Sciatic nerve (tissue), 2 donors: ENCODE data around the gene TIMP3. TPM values are rescaled to one million over a fixed set of nuclear protein-coding genes. Genes with fewer than 3 reads are reported as not detected.

Experiments
- ATAC-seq: fragments of 200-7000 bp; cut with Tn5 transposase; one replicate; pipeline ENCODE4 v1.9.1; 2020; ENCODE audit warnings: mild to moderate bottlenecking, moderate library complexity
- DNase-seq: peaks from one replicate; pipeline ENCODE4 v3.0.0-alpha.2; 2020; ENCODE audit warnings: low spot score
- intact Hi-C: fragments of 100-400 bp; cut with DNase I; formaldehyde crosslinking; loops from one replicate; pipeline ENCODE4 v1.14.2; 2022
- total RNA-seq: library from RNA; stranded (reverse); fragmentation: NEBNext Ultra II Directional; extraction: Animal tissue kit (Norgen Biotek cat#: 25700); gene quantifications from one replicate; pipeline ENCODE4 v1.2.1, GENCODE V29; 2021
- donor health status: DM: no; HTN: no; CAD: no.
- donor health status: DM: no; HTN: no; CAD: no.

Gene TIMP3
- total RNA-seq, 1 donor from 2014 or later: 560 TPM

DNA sequence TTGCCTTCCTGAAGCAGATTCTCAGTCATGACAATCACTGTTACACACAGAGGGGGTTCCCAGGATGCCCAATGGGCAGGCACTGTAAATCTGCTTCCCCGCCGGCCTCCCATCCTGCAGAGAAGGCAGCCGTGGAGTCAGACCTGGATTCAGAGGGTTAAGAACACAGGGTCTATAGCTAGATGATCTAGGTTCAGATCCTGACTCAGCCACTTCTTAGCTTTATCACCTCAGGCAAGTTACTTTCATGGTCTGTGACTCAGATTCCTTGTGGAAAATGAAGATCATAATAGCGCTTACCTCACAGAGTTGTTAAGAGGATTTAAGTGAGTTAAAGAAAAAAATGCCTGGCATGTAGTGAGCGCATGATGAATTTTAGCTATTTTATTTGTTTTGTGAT lies 95.9 kb downstream of the TIMP3 start:
- DNase-seq: no peak
- no peak for ATAC-seq
- intact Hi-C loops: no loop called here

DNA sequence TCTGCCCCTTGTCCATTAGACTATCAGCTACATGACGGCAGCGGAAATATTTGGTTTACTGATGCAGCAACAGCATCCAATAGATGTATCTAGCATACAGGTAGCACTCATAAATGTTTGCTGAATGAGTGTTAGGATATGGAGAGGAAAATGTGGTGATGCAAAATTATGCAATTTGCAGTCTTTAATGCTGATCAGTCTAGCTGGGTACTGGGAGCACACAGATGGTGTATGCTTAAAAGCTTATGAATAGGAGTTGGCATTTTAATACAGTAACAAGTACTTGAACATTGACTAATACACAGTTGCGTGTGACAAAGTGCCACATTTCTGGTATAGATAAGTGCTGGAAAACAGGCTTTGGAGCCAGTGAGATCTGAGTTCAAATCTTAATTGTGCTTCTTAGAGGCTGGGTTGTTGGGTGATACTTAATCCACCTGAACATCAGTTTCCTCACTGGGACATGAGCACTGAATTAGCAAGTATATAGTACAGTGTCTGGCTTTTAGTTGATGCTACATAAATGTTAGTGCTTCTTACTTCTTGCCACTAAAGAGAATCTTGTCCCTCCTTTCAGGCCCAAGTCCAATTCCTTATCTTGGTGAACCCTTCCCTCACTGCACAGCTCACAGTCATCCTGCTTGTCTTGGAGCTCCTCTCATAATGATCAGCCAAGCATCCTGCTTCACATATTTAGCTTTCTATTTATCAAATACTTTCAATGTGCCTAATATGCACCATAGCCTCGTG lies 99.6 kb downstream of the TIMP3 start:
- DNase-seq: no peak
- no peak for ATAC-seq

DNA sequence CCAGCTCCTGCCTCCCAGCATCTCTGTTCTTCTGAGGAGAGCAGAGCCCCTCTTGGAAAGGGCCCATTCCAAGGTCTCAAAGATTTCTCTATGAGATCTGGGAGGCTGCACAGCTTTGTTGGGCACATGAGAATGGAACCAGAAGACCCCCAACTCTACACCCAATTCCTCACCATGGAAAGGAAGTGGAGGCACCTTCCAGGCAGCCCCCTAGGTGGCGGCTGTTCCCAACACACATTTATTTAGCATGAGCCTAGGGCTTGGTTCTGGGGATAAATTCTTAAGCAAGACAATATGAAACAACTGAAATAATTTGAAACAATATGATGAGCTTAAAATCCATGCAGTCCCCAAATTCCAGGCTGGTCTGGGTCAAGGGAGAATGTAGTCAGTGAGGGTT lies 100.4 kb downstream of the TIMP3 start:
- DNase-seq (no peak), ATAC-seq (no peak)
- intact Hi-C loops: no loop called here

More for the DNA sequence above, 99.6 kb downstream of the TIMP3 start:
- intact Hi-C loops: no loop called here

DNA sequence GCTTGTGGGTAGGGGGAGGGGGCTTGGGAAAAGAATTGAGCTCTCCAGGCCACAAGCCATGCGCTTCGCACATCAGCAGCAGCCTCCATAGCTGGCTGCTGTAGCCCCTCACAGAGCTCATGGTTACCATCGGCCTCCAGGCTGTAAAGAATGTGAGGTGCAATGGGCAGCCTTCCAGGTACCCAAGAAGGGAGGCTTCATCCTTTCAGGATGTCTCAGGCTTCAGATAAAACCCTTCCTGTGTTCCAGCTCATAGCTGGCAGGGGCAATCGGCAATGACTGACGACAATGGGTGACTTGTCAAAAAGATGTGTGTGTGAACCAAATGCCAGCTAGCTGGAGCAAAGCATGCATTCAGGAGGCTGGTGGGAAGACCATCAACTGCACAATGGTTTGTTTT lies 102.0 kb downstream of the TIMP3 start:
- ATAC-seq: no peak
- intact Hi-C loops: no loop called here
- no peak for DNase-seq

DNA sequence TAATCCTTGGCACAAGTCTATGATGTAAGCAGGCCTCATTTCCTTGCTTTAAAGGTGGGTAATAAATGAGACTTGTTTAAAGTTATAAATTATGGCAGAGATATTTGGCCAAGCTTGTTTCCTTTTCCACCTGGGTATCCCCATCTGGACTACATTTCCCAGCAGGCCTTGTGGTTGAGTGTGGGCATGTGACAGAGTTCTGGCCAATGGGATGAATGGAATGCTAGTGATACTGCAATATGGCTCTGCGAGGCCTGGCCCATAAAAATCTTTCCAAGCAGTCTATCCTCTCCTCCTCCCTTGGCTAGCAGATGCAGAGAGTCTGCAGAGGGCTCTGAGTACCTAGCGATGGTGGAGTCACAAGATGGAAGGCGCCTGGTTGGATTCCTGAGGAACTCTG lies 102.5 kb downstream of the TIMP3 start:
- DNase-seq: no peak

DNA sequence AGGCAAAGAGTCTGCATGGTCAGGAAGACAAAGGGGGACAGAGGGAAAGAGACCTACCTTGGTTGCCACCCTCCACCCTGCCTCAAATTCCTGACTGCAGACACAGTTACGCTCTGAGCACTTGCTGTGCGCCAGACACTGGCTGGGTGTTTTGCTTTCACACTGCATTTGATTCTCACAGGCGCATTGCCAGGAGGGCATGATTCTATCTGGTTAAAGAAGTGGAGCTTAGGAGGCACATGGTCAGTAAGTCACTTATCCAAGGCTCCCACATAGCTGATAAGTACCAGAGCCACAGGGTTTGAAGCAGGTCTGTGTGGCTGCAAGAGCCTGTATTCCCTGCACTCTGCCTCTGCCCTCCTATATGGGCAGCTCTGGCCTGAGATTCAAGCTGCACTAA lies 103.9 kb downstream of the TIMP3 start:
- ATAC-seq (no peak), DNase-seq (no peak)
- intact Hi-C loops: no loop called here

More for the DNA sequence above, 102.5 kb downstream of the TIMP3 start:
- intact Hi-C loops: no loop called here
- peak; percentile 86 for ATAC-seq

DNA sequence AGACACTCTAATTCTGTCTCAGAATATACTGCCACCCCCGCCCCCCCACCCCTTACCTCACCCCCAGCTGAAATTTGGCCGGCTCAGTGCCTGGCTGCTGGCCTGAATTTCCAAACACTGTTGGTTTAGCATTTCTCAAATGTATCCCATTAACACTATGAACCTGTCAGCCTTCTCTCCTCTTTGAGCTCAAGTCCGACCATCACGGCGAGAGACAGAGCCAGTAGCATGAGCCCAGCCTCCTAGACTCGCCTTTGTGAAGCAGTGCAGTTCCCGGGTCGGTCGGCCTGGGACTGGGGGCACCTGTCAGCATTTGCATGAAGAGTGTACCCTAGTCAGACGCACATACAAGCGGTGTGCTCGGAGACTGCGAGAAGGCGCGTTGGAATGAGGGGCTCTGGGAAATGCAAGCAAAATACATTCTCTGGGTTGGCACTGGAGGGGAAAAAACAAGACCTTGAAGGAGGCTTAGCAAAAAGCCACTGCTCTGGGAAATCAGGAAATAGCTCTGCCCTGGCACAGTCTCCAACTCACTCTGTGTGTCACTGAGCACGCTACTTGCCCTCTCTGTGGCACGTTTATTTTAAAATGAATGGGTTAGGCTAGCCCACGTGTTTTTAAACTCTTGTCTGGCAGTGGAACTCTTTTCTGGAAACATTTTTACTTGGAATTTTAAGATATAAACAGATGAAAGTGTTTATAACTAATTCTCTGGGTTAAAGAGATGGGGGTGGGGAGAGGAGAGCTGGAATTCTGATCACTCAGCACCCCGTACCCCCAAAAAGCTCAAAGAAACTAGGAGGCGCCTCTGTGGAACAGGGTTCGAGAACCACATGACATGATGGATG lies 108.3 kb downstream of the TIMP3 start:
- no peak for ATAC-seq
- DNase-seq: no peak
- intact Hi-C loops: no loop called here

DNA sequence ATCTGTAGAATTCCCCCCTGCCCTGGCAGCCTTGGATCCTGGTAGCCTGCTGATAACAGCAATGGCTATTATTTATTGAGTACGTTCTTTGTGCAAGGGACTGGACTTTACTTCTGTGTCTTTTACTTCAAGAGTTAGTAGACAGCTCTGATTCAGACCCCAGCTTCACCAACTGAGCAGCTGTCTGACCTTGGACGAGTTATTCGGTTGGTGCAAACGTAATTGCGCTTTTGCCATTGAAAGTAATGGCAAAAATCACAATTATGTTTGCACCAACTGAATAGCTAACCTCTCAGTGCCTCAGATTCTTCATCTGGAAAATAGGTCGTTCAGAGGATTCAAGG lies 108.9 kb downstream of the TIMP3 start:
- ATAC-seq: no peak
- DNase-seq: no peak
- intact Hi-C loops: no loop called here

DNA sequence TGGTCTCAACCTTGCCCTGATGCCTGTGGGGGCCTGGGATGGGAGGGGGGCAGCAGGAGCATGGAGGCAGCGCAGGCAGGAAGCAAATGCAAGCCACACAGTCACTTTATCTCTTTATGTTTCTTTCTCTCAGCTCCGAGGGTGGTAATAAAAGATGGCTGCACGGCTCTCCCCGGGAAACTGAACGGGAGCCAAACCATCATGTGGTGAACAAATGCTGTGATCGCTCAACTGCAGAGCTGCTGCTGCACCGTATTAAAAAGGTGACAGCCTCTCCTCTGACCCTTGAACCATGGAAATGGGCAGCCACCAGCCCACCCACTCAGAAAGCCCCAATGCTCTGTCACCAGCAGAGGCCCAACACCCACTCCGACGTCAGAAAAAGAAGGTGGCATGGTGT lies 110.0 kb downstream of the TIMP3 start:
- DNase-seq (no peak), ATAC-seq (no peak)
- intact Hi-C loops: no loop called here
